ENCODE measurements around the gene MEGF9.
"Not testable (repeated sequence)": the region's sequence is repeated elsewhere in the genome, so short reads cannot be mapped to it uniquely, and the experiment has no call there.

MEGF9 gene

GRCh38 chr9:120556775-120557174 is 157.5 kb downstream of the MEGF9 start:
- Histone ChIP-seq H2BK120ac (ENCODE audit: insufficient read depth, low read length, poor library complexity) (no peak overlapping the region), H2AFZ (ENCODE audit: insufficient read depth, low read length, poor library complexity) (no peak overlapping the region), H3K36me3 (ENCODE audit: control insufficient read depth in 1 of 2, insufficient read depth in 2 of 2, low read length in 2 of 2) (peaks cover 0 to 2% of the 10 kb centered on the region in 2 experiments), H3K4me2 (ENCODE audit: low read length) (no peak overlapping the region), H4K12ac (ENCODE audit: low read depth, low read length) (no peak overlapping the region), H3K4me3 (ENCODE audit: low read depth, low read length) (no peak overlapping the region), H3K4ac (ENCODE audit: low read depth, low read length) (no peak overlapping the region), H3K9me3 (ENCODE audit: insufficient read depth, low read depth, low read length) (no peaks in the 10 kb centered on the region), H2AK5ac (ENCODE audit: low read length) (no peak overlapping the region), H3K18ac (ENCODE audit: low read length) (no peak overlapping the region), H3K79me2 (ENCODE audit: control insufficient read depth, insufficient read depth, low read length, poor library complexity) (no peaks in the 10 kb centered on the region), H3K79me1 (ENCODE audit: low read length) (no peaks in the 10 kb centered on the region), H3K14ac (ENCODE audit: low read length) (no peak overlapping the region), H2BK5ac (ENCODE audit: low read depth, low read length, poor library complexity) (no peak overlapping the region), H4K8ac (ENCODE audit: low read depth, low read length) (no peak overlapping the region), H3K4me1 (ENCODE audit: control insufficient read depth in 1 of 2, insufficient read depth in 2 of 2, low read length in 2 of 2) (no peaks in the 10 kb centered on the region), H3K27me3 (ENCODE audit: insufficient read depth, low read length) (no peaks in the 10 kb centered on the region), H3K23ac (ENCODE audit: low read length) (no peak overlapping the region), H3K9ac (ENCODE audit: low read length) (no peak overlapping the region), H4K91ac (ENCODE audit: low read depth, low read length) (no peak overlapping the region), H3K27ac (ENCODE audit: low read depth, low read length) (no peak overlapping the region), H2BK12ac (ENCODE audit: low read length) (no peak overlapping the region)
- DNase-seq = no peak
- WGBS (ENCODE audit: extremely low coverage, insufficient coverage, insufficient read length) = no CpG with 5 or more reads among the region's 3 CpGs

- WGBS (ENCODE audit: extremely low coverage, insufficient coverage, insufficient read length) = no CpG with 5 or more reads among the region's 4 CpGs
- Histone ChIP-seq H2BK5ac (ENCODE audit: low read depth, low read length, poor library complexity) (no peak overlapping the region), H3K4me3 (ENCODE audit: low read depth, low read length) (no peak overlapping the region)
Measured at GRCh38 chr9:120555839-120556238, 158.4 kb downstream of the MEGF9 start.

GRCh38 chr9:120552210-120552704 is 162.0 kb downstream of the MEGF9 start:
- not testable (repeated sequence) for H4K12ac ChIP-seq (ENCODE audit: low read depth, low read length); H2BK12ac ChIP-seq (ENCODE audit: low read length); H3K23ac ChIP-seq (ENCODE audit: low read length); H3K14ac ChIP-seq (ENCODE audit: low read length); H2AFZ ChIP-seq (ENCODE audit: insufficient read depth, low read length, poor library complexity); H3K9me3 ChIP-seq (ENCODE audit: insufficient read depth, low read depth, low read length); H4K91ac ChIP-seq (ENCODE audit: low read depth, low read length); H3K27ac ChIP-seq (ENCODE audit: low read depth, low read length); H3K36me3 ChIP-seq (ENCODE audit: control insufficient read depth in 1 of 2, insufficient read depth in 2 of 2, low read length in 2 of 2); H3K27me3 ChIP-seq (ENCODE audit: insufficient read depth, low read length); H3K79me1 ChIP-seq (ENCODE audit: low read length); H3K79me2 ChIP-seq (ENCODE audit: control insufficient read depth, insufficient read depth, low read length, poor library complexity); H4K8ac ChIP-seq (ENCODE audit: low read depth, low read length); H3K9ac ChIP-seq (ENCODE audit: low read length); H2AK5ac ChIP-seq (ENCODE audit: low read length); H3K4me3 ChIP-seq (ENCODE audit: low read depth, low read length); H2BK120ac ChIP-seq (ENCODE audit: insufficient read depth, low read length, poor library complexity); DNase-seq; H3K18ac ChIP-seq (ENCODE audit: low read length); H3K4ac ChIP-seq (ENCODE audit: low read depth, low read length); H3K4me1 ChIP-seq (ENCODE audit: control insufficient read depth in 1 of 2, insufficient read depth in 2 of 2, low read length in 2 of 2); H2BK5ac ChIP-seq (ENCODE audit: low read depth, low read length, poor library complexity); H3K4me2 ChIP-seq (ENCODE audit: low read length)
- no CpG with 5 or more reads among the region's 7 CpGs for WGBS (ENCODE audit: extremely low coverage, insufficient coverage, insufficient read length)

More at GRCh38 chr9:120555839-120556238, 158.4 kb downstream of the MEGF9 start:
- no peak for DNase-seq
- Histone ChIP-seq H3K79me2 (ENCODE audit: control insufficient read depth, insufficient read depth, low read length, poor library complexity) (no peaks in the 10 kb centered on the region), H2AK5ac (ENCODE audit: low read length) (no peak overlapping the region), H3K9me3 (ENCODE audit: insufficient read depth, low read depth, low read length) (no peaks in the 10 kb centered on the region), H4K8ac (ENCODE audit: low read depth, low read length) (no peak overlapping the region), H3K36me3 (ENCODE audit: control insufficient read depth in 1 of 2, insufficient read depth in 2 of 2, low read length in 2 of 2) (peaks cover 0 to 2% of the 10 kb centered on the region in 2 experiments), H4K12ac (ENCODE audit: low read depth, low read length) (no peak overlapping the region), H3K4me1 (ENCODE audit: control insufficient read depth in 1 of 2, insufficient read depth in 2 of 2, low read length in 2 of 2) (no peaks in the 10 kb centered on the region), H3K27ac (ENCODE audit: low read depth, low read length) (no peak overlapping the region), H4K91ac (ENCODE audit: low read depth, low read length) (no peak overlapping the region), H2BK120ac (ENCODE audit: insufficient read depth, low read length, poor library complexity) (no peak overlapping the region), H3K18ac (ENCODE audit: low read length) (no peak overlapping the region), H3K27me3 (ENCODE audit: insufficient read depth, low read length) (no peaks in the 10 kb centered on the region), H3K4ac (ENCODE audit: low read depth, low read length) (no peak overlapping the region), H2AFZ (ENCODE audit: insufficient read depth, low read length, poor library complexity) (no peak overlapping the region), H3K23ac (ENCODE audit: low read length) (no peak overlapping the region), H3K79me1 (ENCODE audit: low read length) (no peaks in the 10 kb centered on the region), H3K4me2 (ENCODE audit: low read length) (no peak overlapping the region), H3K14ac (ENCODE audit: low read length) (no peak overlapping the region), H3K9ac (ENCODE audit: low read length) (no peak overlapping the region), H2BK12ac (ENCODE audit: low read length) (no peak overlapping the region)

All from trophoblast cell (in vitro differentiated cells and primary cell).